RWPE1 (cell line): ENCODE measurements around the gene CECR2.

Experiments used
- CTCF ChIA-PET: fragments of 350-600 bp; sonication (Branson Sonifier 250); formaldehyde crosslinking; extraction: SDS; loops from one replicate; lab custom pipeline; 2021; lab: Yijun Ruan, JAX
- POLR2A ChIA-PET: fragments of 400-600 bp; formaldehyde crosslinking; extraction: SDS; loops from one replicate; lab custom pipeline; 2020; ENCODE audit warnings: antibody characterized with exemption; ENCODE audit not compliant: low non-redundant PET; lab: Yijun Ruan, JAX
- DNase-seq: peaks from one replicate; pipeline ENCODE4 v3.0.0; 2012; ENCODE audit warnings: low spot score
- H3K27ac ChIP-seq: fragments of 450-650 bp; 2 replicates; pipeline ENCODE4 v1.5.1; 2017
- TF ChIP-seq, protein P1 (sequence below): fragments of 450-650 bp; conservative IDR thresholded peaks from 2 replicates; pipeline ENCODE4 v1.5.1; 2017; ENCODE audit warnings: low read depth, mild to moderate bottlenecking

The CECR2 gene

GRCh38 chr22:17483688-17484372 is 114.6 kb downstream of the CECR2 start:
- H3K27ac ChIP-seq: no peak overlapping the region
- ChIA-PET CTCF (interaction anchor here (0.7 kb wide), 1 partner anchor 430 kb away, joined by 3 read pairs; no protein-coding TSS in a partner anchor), POLR2A (no interaction called here)
- TF ChIP-seq, protein P1, sequence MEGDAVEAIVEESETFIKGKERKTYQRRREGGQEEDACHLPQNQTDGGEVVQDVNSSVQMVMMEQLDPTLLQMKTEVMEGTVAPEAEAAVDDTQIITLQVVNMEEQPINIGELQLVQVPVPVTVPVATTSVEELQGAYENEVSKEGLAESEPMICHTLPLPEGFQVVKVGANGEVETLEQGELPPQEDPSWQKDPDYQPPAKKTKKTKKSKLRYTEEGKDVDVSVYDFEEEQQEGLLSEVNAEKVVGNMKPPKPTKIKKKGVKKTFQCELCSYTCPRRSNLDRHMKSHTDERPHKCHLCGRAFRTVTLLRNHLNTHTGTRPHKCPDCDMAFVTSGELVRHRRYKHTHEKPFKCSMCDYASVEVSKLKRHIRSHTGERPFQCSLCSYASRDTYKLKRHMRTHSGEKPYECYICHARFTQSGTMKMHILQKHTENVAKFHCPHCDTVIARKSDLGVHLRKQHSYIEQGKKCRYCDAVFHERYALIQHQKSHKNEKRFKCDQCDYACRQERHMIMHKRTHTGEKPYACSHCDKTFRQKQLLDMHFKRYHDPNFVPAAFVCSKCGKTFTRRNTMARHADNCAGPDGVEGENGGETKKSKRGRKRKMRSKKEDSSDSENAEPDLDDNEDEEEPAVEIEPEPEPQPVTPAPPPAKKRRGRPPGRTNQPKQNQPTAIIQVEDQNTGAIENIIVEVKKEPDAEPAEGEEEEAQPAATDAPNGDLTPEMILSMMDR: no peak
- no peak for DNase-seq

DNA sequence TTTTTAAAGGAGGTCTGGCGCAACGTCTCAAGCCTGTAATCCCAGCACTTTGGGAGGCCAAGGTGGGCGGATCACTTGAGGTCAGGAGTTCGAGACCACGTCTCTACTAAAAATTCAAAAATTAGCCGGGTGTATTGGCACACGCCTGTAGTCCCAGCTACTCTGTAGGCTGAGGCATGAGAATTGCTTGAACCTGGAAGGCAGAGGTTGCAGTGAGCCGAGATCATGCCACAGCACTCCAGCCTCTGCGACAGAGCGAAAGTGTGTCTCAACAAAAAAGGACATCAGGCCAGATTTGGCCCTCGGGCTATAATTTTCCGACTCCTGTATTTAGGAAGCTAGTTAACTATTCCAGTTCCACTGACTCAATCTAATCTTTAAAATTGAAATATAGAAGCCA is 115.3 kb downstream of the CECR2 start:
- TF ChIP-seq, protein P1: no peak
- CTCF ChIA-PET: no interaction called here
- POLR2A ChIA-PET: no interaction called here
- DNase-seq: no peak
- H3K27ac ChIP-seq: no peak overlapping the region

GRCh38 chr22:17486313-17486712 is 117.1 kb downstream of the CECR2 start:
- ChIA-PET POLR2A (no interaction called here), CTCF (no interaction called here)
- no peak for DNase-seq
- TF ChIP-seq, protein P1: no peak
- H3K27ac ChIP-seq: no peak overlapping the region

DNA sequence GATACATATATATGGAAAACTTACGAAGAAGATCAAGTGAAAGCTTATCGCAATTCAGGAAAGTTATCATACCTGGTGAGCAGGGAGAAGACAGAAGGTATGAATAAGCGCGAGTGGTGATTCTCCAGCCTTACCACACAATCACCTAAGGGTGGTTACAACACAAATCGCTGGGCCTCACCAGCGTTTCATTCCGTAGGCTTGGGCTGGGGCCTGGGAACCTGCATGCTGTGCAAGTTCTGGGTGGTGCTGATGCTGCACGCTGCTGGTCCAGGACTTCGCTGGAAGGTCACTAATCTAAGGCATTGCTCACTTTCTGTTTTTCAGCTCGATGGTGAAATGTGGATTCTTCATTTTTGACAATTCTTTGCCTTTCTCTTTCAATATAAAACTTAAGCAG is 117.5 kb downstream of the CECR2 start:
- no peak overlapping the region for H3K27ac ChIP-seq
- ChIA-PET CTCF (no interaction called here), POLR2A (no interaction called here)
- DNase-seq: no peak
- TF ChIP-seq, protein P1: no peak

DNA sequence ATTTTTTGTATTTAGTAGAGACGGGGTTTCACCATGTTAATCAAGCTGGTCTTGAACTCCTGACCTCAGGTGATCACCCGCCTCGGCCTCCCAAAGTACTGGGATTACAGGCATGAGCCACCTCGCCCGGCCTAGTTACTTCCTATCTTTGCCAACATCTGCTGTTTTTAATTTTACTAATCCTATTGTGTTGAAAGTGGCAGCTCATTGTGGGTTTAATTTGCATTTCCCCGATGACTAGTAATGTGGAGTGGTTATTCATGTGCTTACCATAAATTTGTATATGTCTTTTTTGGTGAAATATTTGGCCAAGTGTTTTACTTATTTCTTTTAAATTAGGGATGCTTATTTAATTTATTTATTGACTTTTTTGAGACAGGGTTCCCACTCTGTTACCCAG is 119.8 kb downstream of the CECR2 start:
- DNase-seq: no peak
- TF ChIP-seq, protein P1: no peak
- ChIA-PET CTCF (no interaction called here), POLR2A (no interaction called here)
- no peak overlapping the region for H3K27ac ChIP-seq

DNA sequence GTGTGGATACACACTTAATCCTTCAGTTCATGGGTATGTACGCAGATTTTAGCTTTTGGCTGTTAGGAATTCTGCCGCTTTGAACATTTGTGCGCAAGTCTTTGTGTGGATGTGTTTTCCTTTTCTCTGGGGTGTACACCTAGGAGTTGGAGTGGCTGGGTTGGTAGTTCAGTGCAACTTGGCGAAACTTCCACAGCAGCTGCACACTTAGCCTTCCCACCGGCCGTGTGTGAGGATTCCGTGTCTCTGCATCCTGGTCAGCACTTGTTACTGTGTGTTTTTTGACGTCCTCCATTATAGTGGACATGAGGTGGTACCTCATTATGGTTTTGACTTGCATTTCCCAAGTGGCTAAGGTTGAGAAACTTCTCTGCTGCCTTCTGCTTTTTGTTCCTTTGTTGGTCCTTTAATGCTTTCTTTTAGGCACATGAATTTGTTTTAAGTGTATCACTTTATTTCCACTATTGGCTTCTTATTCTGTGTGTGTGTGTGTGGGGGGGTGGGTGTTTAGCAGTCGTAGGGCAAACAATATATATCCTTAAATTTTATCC is 121.9 kb downstream of the CECR2 start:
- POLR2A ChIA-PET: no interaction called here

More for the DNA sequence above, 121.9 kb downstream of the CECR2 start:
- no peak overlapping the region for H3K27ac ChIP-seq
- no peak for DNase-seq
- TF ChIP-seq, protein P1: no peak
- CTCF ChIA-PET: no interaction called here
